Activated CD8-positive, alpha-beta memory T cell treated with anti-CD3 and anti-CD28 coated beads, Interleukin-2, amount 50 U/mL, for 24 hours (primary cell): ENCODE measurements around the gene ANXA6.

Experiments used
- DNase-seq: peaks from one replicate; pipeline ENCODE4 v3.0.0-alpha.2; 2020; ENCODE audit errors: extremely low read depth

ANXA6 gene

DNA sequence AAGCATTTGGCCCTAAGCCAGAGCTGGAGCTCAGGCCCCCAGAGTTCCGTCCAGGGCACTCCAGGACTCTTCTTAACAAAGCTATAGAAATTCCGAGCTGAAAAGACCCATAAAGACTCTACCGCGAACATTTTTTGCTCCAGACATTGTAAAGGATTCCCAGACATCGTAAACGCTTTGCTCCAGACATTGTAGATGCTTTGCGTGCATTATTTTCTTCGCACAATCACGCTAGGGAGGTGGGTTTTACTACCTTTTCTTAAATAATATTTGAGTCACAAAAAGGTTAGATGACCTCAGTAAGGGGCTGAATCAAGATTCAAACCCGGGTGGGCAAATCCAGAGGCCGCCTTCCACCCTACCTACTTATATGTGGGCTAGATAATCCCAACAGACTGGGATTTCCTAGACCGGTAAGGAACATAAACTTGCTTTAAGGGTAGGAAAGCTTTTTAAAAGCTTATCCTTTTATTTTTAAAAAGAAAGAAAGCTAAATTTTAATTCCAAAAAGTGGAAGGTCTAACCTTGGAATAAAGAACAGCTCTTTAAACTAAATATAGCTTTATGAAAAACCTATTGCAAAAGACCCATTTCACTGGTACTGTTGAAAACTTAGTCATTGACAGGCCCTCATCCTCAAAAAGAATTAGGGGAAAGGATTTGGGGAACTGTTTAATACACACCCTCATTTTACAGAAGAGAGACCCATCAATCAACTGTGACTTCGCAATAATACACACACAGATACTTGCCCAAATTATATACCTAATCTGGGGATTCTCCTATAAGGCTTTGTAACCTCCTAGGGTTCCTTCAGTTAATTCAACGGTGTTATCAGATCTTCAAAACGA is 75.9 kb downstream of the ANXA6 start:
- DNase-seq, result no peak

DNA sequence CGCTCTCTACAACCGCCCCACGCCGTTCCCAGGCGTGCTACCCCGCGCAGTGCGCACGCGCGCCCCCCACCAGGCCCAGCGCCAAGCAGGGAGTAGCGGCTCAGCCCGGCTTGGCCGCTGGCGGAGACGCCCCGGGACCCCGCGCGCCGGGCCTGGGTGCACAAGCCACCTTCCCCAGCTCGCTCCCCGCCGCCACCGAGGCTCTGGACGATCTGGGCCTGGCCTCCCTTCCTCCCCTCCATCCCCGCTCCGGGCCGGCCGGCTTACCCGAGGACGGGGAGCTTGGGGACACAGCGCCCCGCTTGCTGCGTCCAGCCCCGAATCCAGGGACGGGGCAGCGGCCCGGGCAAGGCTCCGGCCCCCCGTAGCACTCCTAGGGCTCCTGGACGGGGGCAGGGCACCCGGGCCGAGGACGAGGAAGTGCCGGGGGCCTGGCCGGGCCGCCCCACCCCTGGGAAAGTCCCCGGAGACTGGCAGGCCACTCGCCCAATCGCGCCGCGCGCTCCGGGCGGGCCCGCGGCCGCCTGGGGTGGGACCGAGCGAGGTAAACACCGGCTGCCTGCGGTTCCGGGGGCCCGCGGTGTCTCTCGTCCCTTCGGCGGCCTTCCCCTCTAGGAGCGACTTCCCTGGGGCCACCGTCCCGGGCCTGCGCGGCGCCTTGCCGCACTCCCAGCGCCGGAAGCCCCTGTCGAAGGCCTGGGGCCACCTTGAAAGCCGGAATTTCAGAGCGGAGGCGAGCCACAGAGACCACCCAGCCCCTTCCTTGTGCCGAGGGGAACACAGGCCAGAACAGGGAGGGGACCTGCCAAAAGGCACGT is 76.8 kb downstream of the ANXA6 start, which contains the start of gene TNIP1:
TSS of gene TNIP1 (minus strand) at position 422 of the 818 bp plus-strand sequence. CDS start 15,939 bp downstream, outside the sequence.
- peak; percentile 75 for DNase-seq

DNA sequence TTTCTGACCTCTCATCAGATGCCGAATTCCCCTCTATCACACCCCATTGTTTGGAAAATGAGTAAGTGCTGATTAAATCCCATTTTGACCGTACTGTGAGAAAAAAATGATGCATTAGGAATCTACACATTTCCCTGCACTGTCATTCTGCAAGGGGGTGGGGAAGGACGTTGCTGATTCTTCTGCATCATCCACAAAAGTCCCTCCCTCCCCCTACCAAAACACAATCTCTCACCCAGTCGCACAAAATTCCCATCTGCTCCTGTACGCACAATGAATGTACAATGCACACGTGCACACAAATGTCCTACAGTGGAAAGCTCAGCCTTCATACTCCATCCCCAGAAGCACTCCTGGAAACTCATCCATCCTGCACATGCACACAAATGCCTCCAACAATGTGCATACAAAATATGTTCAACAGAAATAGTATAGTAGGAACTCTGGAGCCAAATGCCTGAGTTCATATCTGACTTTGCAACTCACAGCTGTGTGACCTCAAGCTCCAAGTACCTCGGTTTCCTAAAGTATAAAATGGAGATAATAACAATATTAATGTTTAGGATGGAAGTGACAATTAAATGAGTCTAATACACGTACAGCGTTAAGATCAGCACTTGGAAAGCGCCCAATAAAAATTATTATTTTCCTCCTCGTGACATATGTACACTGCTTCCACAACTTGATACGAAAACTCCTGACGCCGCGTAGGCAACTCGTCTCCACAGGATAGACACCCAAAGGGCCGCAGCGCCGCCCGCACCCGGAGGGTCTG is 77.6 kb downstream of the ANXA6 start:
- no peak for DNase-seq

DNA sequence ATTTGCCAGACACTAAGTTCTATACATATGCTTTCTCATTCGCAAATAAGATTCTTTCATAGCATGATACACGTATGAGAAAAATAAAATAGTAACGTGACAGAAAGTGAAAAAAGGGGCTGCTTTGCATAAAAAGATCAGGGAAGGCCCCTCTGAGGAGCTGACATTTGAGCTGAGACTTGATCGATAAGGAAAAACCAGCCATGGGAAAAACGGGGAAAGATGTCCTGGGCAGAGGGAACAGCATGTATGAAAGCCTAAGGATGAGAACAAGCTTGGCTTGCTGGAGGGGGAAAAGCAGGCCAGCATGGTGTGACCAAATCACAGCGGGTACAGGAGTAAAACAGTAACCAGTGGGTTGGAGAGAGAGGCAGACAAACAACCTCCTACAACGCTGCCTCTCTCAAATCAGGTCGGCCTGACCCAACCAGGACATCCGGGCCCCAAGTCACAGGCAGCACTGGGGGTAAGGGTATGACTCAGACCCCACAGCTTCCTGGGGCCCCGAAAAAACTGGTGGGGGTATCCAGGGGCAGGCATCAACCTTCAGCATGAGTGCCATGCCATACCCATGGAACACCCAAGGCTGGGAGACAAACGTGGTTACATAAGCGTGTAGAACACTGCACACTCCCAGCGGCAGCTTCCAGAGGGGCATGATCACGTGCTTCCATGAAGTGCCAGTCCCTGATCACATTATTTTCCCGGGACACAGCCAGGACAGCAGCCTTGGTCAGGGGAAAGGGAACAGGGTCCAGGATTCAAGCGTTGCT is 78.9 kb downstream of the ANXA6 start:
- DNase-seq, result peak; percentile 53

DNA sequence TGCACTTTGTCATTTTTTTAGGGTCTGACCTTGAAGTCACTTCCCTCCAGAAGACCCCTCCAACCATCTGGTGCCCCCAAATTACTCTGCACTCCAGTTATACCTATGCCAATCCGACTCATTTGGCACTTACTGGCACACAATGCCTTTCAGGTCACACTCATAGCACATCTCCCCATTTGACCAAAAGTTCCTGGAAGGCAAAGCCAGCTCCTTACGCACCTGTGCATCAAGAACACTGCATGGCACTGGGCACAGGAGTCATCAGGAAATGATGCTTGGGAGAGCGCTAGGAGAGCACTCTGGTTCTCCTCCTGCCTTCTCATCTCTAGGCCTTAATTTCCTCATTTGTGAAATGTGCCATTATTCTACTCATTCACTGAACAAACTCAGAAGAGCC is 79.6 kb downstream of the ANXA6 start:
- no peak for DNase-seq

DNA sequence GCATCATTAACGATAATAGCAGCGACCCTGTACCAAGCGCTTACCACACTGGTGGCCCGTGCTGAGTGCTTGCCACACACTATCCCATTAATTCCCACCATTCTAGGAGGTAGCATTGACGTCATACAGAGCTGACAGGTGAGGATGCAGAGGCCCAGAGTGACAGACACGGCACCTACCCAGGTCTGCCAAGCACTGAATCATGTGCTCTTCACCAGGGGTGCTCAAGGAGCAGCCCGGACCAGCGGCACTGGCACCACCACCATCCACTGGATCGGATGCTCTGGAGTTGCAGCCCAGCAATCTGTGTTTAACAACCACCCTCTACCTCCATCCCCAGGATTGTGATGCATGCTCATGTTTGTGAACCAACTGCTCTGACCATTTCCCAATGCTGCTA is 80.2 kb downstream of the ANXA6 start:
- DNase-seq, result no peak

DNA sequence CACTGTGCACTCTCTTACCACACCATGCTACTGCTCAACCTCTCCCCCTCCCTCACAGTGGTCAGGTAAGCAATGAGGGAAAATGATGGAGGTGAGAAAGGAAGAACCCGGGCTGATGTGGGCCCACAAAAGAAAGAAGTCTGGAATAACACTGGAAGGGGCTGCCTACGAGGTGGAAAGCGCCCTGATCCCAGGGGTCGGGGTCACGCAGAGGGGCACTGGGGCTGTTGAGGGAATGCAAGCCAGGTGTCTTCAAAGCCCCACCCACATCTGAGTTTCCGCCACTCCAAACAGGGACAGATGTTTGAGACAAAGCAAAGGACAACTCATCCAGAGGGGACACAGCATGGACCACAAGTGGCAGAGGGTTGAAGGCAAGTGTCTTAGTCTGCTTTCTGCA is 81.0 kb downstream of the ANXA6 start:
- DNase-seq, result no peak

DNA sequence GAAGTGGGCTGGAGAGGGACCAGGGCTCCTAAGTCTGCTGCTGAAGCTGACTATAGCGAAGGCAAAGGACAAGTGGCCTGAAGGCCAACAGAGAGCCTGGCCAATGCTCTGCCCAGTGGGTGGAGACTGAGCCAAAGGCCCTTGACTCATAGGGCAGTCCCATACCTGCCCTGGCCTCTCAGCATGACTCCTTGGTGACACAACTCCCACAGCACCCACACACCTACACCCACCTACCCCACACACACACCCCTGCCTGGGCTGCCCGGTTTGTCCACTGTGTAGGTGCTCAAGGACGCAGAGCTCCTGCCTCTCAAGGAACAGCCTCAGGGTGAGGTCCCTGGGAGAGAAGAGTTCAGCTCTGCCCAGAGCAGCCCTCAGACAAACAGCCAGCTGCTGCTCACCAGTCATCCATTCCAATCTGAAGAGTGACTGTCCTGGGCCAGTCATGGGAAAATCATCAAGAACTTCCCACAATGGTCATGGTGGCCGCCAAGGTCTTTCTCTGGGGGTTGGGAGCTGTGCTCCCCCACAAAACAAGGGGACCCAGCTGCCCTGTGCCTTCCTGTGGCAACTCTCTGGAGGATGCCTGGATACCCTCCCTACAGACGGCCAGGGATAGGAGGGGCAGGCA is 81.8 kb downstream of the ANXA6 start:
- no peak for DNase-seq

DNA sequence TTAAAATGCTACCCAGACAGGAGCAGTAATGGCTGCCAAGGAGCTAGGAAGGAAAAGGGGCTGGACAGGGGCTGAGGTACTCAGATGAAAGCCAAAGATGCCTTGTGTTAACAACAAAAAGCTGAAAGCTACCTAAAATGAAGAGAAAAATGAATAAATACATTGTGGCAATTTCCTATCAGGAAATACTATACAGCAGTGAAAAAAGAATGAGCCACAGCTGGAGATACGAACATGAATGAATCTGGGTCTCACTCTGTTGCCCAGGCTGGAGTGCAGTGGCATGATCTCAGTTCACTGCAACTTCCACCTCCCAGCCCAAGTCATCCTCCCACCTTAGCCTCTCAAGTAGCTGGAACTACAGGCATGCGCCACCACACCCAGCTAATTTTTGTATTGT is 83.0 kb downstream of the ANXA6 start:
- no peak for DNase-seq

DNA sequence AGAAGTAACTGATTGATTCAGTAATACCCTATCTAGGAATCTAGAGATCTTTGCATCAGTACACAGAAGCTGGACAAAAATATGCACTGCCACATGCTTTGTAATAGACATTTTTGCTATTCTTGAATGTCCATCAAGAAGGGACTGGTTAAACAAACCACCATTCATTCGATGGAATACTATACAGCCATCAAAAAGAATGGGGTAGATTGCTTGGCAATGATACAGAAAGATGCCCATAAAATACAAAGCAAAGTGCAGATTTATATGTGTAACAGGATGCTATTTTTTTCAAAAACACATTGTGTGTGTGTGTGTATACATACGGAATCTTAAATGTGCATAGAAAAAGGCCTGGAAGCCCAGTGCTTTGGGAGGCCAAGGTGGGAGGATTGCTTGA is 84.3 kb downstream of the ANXA6 start:
- DNase-seq, result no peak

DNA sequence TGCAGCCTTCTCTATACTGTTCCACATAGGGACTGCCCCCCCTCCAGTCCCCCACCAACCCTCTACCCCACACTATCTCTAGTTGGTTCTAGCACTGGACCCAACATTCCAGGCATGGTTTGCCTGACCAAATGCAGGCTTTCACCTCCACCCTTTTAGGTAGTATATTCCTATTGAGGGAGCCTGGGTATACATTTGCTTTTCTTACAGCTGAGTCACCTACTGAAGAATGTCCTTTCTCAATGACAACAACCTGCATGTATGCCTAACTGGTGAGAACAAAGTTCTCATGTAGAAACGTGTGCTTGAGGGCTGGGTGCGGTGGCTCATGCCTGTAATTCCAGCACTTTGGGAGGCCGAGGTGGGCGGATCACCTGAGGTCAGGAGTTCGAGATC is 85.0 kb downstream of the ANXA6 start:
- DNase-seq, result no peak

DNA sequence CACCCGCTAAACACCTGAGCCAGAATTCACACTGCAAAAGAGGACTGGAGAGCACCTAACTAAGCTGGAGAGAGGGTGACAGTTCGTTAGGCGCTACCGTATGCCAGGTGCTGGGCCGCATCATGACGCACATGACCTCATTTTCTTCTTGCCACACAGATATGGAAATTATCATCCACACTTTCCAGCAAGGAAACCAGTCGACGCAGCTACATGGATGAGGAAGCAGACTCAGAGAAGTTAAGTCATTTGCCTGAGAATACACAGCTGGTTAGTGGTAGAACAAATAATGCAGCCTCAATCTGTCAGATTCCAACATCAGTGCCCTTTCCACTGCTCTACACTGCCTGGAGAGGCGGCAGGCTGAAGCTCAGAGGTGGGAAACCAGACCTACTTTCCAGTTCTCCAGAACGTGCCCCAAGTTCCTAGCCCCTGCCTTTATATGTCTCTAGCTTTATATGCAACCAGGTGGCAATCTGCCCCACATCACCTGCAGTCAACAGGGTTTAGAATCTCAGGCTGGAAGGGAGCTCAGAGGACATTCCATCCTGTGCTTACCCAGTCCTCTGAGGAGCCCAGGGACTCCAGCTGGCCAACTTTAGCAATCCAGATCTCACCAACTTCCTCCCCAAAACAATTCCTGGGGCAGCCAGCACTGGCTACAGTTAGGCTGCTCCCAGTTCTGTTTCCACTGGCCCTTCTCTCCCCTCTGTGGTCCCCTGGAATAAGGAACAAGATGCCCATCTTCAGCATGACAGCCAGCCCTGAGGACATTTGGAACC is 85.5 kb downstream of the ANXA6 start:
- DNase-seq, result no peak

DNA sequence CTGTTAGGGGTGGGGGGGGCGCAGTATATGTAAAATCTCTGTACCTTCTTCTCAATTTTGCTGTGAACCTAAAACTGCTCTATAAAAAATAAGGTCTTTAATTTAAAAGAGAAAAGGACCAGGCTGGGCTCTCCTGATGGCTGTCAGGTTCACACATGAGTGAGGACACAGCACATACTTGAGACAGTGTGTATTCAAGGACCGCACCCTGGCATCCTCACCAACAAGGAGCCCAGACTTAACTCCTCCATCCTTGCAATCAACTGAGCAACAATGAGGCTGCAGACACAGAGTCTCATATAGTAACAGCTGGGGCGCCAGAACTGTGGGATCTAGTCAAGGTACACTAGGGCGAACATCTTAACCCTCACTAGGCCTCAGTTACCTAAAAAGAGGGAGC is 86.6 kb downstream of the ANXA6 start:
- DNase-seq, result no peak

DNA sequence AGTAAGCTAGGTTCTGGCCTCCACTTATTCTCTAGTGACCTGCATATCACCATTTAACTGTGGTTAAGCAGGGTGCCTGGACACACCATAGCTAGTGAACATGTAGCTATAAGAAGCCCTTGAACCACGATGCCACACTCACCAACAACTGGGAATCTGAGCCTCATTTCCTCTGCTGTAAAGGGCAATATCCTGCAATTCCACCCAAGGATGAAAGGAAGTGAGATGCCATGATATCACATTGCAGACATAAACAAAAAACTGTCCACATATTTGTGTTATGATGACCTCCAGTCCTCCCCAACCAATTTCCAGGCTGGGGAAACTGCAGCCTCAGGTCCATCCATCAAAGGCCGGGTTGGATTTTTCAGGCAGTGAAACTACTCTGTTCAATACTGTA is 87.1 kb downstream of the ANXA6 start:
- DNase-seq, result no peak

DNA sequence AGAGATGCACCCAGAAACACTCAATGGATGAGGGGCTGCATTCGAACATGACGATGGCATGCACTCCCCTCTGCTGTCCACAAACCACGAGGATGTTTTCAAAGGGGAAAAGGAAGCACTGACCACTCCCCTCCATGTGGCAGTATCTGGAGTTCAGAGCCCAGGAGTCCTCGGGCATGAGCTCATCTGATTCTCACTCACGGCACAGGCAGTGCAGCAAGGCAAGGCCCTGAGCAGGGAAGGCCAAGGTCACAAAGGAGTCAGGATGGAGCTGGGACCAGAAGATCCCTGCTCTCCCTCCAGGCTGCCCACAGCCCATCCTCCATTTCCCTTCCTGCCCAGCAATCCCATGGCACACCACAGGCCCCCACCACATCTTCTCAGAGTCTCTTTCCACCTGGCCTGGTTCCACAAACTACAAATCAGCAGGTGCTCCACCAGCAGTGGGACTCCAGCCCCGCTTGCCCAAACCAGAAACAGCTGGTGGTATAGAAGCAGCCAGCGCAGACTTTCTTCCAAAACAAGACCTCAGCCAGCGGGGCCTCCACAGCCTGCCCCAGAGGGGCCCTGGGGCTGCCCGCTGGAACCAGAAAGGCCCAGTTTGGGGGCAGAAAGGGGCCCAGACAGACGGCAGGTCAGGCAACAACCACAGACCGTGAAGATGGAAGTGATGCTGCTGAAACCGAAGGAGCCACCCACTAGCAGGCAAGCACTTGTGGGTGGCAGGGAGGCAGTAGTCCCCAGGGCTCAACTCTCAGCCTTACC is 89.0 kb downstream of the ANXA6 start:
- no peak for DNase-seq

DNA sequence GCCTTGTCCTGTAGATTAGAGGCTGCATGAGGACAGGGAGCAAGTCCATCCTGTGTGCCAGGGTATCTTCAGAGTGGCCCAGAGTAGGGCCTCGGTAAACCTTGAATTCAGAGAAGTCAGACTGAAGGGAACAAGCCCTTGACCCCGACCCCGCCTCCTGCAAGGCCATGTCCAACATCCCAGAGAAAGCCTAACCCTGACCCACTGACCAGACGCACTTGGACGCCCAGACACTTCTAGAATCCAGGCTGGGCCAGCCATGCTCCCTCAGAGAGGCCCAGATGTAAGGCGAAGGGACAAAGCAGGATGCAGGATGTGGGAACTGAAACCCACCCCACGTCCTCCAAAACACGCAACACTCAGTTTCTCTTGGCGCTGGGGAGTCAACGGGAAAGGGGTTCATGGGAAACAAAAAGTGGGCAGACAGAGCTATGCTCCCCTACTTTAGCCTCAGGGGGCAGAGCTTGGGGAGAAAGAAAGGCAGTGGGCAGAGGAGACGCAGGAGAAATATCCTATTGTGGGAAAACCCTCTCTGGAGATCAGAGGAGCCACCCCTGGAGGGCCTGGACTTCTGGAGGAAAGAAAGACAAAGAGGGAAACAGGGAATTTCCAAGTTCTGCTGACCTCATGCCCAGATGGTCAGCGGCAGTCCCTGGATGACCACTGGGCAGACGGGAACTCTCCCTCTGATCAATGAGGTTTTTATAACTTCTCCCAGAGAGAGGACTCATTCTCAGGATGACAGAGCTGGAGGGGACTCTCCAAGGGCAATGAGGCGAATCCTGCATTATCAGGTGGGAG is 89.7 kb downstream of the ANXA6 start:
- no peak for DNase-seq

DNA sequence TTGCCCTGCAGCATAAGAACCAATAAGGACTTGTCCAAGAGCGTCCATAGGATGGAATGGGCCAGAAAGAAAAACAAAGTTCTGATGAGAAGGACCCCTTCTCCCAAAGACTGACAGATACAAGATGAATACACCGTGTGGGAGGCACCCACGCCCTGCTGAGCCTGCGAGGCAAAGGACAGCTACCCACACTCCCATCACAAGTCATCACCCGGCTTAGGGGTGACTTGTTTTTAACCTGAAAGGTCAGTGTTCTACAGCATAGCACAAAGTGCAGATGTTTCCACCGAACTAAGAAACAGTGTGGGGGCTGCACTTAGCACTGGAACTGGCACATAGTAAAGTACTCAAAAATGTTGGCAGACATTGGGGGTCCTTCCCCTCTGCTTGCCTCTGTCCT is 90.7 kb downstream of the ANXA6 start:
- DNase-seq, result no peak

DNA sequence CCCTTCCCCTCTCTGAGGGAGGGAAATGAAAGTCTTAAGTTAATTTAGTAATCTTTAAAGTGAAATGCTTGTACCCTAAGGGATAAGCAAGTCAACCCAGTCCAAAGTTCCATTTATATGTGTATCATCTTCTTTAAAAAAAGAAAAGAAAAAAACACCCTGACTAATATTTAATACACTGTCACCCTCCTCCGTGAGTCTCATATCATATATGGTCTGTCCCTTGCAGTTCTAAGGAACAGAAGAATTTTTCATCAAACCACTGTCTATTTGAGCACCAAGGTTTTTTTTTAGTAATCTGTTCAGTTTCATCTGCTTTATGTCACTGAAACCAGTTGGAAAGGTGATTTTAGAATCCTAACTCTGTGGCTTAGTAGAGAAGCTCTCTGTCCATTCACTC is 92.0 kb downstream of the ANXA6 start:
- no peak for DNase-seq
